ENCODE results near the gene FBXO41.

- TF ChIP-seq, protein P1, sequence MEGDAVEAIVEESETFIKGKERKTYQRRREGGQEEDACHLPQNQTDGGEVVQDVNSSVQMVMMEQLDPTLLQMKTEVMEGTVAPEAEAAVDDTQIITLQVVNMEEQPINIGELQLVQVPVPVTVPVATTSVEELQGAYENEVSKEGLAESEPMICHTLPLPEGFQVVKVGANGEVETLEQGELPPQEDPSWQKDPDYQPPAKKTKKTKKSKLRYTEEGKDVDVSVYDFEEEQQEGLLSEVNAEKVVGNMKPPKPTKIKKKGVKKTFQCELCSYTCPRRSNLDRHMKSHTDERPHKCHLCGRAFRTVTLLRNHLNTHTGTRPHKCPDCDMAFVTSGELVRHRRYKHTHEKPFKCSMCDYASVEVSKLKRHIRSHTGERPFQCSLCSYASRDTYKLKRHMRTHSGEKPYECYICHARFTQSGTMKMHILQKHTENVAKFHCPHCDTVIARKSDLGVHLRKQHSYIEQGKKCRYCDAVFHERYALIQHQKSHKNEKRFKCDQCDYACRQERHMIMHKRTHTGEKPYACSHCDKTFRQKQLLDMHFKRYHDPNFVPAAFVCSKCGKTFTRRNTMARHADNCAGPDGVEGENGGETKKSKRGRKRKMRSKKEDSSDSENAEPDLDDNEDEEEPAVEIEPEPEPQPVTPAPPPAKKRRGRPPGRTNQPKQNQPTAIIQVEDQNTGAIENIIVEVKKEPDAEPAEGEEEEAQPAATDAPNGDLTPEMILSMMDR (conservative IDR thresholded peaks at IDR 0.05; ENCODE audit: low read length), result no peak
- no peak for TF ChIP-seq EZH2phosphoT487 (IDR thresholded peaks at IDR 0.05; ENCODE audit: borderline replicate concordance, low read depth, low read length)
These were observed 50.1 kb downstream of the FBXO41 start, which contains the start of gene CCT7 for GRCh38 chr2:73233932-73234832.

Data from OCI-LY7 (cell line).